DND-41 (cell line): ENCODE measurements around the gene TBC1D5.
"Not testable (repeated sequence)": the region's sequence is repeated elsewhere in the genome, so short reads cannot be mapped to it uniquely, and the experiment has no call there.

Source experiments
- ATAC-seq: fragments of 200-7000 bp; cut with Tn5 transposase; 3 replicates; pipeline ENCODE4 v1.9.1; 2021; ENCODE audit warnings: low read depth; ENCODE audit not compliant: insufficient read depth
- DNase-seq: peaks from one replicate; pipeline ENCODE4 v3.0.0-alpha.2; 2020
- H2AFZ ChIP-seq: 2 replicates; pipeline ENCODE4 v1.6.0; 2012; ENCODE audit warnings: low read depth, low read length
- H3K27ac ChIP-seq: 2 replicates; pipeline ENCODE4 v1.5.1; 2012; ENCODE audit warnings: low read length, inconsistent platforms
- H3K27me3 ChIP-seq: fragments of 200-600 bp; sonication (generic); 2 replicates; pipeline ENCODE4 v1.6.0; 2012; ENCODE audit warnings: low read length, mild to moderate bottlenecking, inconsistent platforms; ENCODE audit not compliant: insufficient read depth, poor library complexity
- H3K36me3 ChIP-seq: 2 replicates; pipeline ENCODE4 v1.5.1; 2012; ENCODE audit warnings: low read length, inconsistent platforms; ENCODE audit not compliant: insufficient read depth
- H3K4me1 ChIP-seq: 2 replicates; pipeline ENCODE4 v1.5.1; 2012; ENCODE audit warnings: mild to moderate bottlenecking, low read length; ENCODE audit not compliant: insufficient read depth
- H3K4me2 ChIP-seq: 2 replicates; pipeline ENCODE4 v1.6.0; 2012; ENCODE audit warnings: mild to moderate bottlenecking, moderate library complexity, low read length, inconsistent platforms; ENCODE audit not compliant: insufficient read depth
- H3K4me3 ChIP-seq, 2 experiments: fragments of 200-600 bp in 1 of 2; shearing (Covaris generic) in 1 of 2; 2 replicates each; pipeline ENCODE4 v1.5.1; 2012 to 2016; ENCODE audit warnings: inconsistent platforms in 2 of 2, low read length in 2 of 2, mild to moderate bottlenecking in 2 of 2, low read depth in 1 of 2, moderate library complexity in 1 of 2
- H3K79me2 ChIP-seq: 2 replicates; pipeline ENCODE4 v1.6.0; 2012; ENCODE audit warnings: low read length, inconsistent platforms; ENCODE audit not compliant: insufficient read depth
- H3K9ac ChIP-seq: 2 replicates; pipeline ENCODE4 v1.6.0; 2012; ENCODE audit warnings: low read depth, mild to moderate bottlenecking, inconsistent platforms, low read length, moderate library complexity
- H3K9me3 ChIP-seq: 2 replicates; pipeline ENCODE4 v1.5.1; 2012; ENCODE audit warnings: low read length, moderate library complexity, mild to moderate bottlenecking, inconsistent platforms; ENCODE audit not compliant: insufficient read depth, severe bottlenecking
- H4K20me1 ChIP-seq: 2 replicates; pipeline ENCODE4 v1.6.0; 2012; ENCODE audit warnings: low read length; ENCODE audit not compliant: insufficient read depth
- EZH2 ChIP-seq: IDR thresholded peaks from 3 replicates; pipeline ENCODE4 v1.6.1; 2012; ENCODE audit warnings: borderline replicate concordance, low read depth, mild to moderate bottlenecking, moderate library complexity, low read length, inconsistent platforms; ENCODE audit not compliant: severe bottlenecking
- TF ChIP-seq, protein P1 (sequence below): IDR thresholded peaks from 2 replicates; pipeline ENCODE4 v1.5.1; 2012; ENCODE audit warnings: borderline replicate concordance, low read length, moderate library complexity, mild to moderate bottlenecking; ENCODE audit not compliant: poor library complexity, severe bottlenecking; ENCODE audit errors: extremely low read depth

The TBC1D5 gene

DNA sequence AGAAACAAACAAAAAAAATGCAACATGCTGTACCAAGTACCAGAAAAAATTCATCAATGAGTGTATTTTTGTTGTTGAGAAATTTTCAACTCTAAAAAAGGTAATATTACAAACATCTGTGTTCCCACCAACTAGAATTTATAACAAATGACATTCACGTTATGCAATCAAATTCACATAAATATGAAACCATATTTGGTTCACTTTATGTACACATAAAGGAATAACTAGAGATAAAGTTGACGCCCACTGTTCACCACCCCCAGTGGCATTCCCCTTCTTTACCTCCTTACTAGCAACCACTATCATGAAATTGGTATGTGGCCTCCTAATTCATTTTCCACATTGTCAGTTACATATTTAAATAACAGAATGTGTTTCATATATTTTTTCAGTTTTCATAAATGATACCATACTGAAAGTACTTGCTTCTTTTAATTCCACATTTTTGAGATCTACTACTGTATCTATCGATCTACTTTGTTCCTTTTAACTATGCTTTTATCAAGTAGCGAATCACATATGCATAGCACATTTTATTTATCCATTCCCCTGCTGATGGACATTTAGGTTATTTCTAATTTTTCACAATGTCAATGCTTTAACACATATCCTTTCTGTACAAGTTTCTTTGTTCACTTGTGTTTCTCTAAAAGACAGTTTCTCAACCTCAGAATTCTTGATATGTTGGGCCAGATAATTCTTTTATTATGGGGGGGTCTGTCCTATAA, 34.5 kb downstream of the TBC1D5 start:
- ATAC-seq (no peak), DNase-seq (no peak)
- Histone ChIP-seq H3K9ac (no peak overlapping the region), H3K27me3 (no peaks in the 10 kb centered on the region), H4K20me1 (no peaks in the 10 kb centered on the region), H3K36me3 (0 out of 2 replicates have a peak, but pooled peaks cover 6% of the 10 kb centered on the region), H3K4me3 (no peak overlapping the region), H3K9me3 (peaks cover 3% of the 10 kb centered on the region), H2AFZ (no peak overlapping the region), H3K79me2 (peaks cover 55% of the 10 kb centered on the region), H3K4me2 (no peak overlapping the region), H3K4me1 (no peaks in the 10 kb centered on the region), H3K27ac (no peak overlapping the region)
- TF ChIP-seq, protein P1, sequence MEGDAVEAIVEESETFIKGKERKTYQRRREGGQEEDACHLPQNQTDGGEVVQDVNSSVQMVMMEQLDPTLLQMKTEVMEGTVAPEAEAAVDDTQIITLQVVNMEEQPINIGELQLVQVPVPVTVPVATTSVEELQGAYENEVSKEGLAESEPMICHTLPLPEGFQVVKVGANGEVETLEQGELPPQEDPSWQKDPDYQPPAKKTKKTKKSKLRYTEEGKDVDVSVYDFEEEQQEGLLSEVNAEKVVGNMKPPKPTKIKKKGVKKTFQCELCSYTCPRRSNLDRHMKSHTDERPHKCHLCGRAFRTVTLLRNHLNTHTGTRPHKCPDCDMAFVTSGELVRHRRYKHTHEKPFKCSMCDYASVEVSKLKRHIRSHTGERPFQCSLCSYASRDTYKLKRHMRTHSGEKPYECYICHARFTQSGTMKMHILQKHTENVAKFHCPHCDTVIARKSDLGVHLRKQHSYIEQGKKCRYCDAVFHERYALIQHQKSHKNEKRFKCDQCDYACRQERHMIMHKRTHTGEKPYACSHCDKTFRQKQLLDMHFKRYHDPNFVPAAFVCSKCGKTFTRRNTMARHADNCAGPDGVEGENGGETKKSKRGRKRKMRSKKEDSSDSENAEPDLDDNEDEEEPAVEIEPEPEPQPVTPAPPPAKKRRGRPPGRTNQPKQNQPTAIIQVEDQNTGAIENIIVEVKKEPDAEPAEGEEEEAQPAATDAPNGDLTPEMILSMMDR: no peak
- no peak for TF ChIP-seq EZH2

- peaks cover 42% of the 10 kb centered on the region for H3K79me2 ChIP-seq
- ATAC-seq: 0 out of 3 replicates have a peak, but pooled peaks have one; percentile 45
- not testable (repeated sequence) for H3K9ac ChIP-seq
These were observed 36.4 kb downstream of the TBC1D5 start for GRCh38 chr3:17705991-17706390.

DNA sequence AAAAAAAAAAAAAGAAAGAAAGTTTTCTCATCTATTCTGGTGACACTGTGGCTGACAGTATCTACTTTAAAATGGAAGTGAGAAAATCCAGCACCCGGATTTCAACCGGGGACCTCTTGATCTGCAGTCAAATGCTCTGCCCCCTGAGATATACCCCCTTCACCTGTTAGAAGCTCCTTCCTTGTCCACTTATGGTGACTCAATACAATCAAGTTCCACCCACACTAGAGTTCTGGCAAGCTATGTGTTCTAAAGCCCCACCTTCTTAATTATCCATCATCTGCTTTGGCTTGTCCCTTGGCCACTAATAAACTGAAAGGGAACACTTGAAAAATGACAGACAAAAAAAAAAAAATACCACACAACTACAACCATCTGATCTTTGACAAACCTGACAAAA, 42.6 kb downstream of the TBC1D5 start:
- DNase-seq: not testable (repeated sequence)

More at GRCh38 chr3:17705991-17706390, 36.4 kb downstream of the TBC1D5 start:
- H3K4me1 ChIP-seq, H3K4me3 ChIP-seq, DNase-seq, H2AFZ ChIP-seq, H3K36me3 ChIP-seq, H4K20me1 ChIP-seq, H3K27ac ChIP-seq, H3K27me3 ChIP-seq, H3K9me3 ChIP-seq, H3K4me2 ChIP-seq: not testable (repeated sequence)

GRCh38 chr3:17695665-17696064, 46.8 kb downstream of the TBC1D5 start:
- not testable (repeated sequence) for H2AFZ ChIP-seq, H3K36me3 ChIP-seq, ATAC-seq, H3K4me2 ChIP-seq, H3K27me3 ChIP-seq, DNase-seq, H3K4me3 ChIP-seq, H3K9me3 ChIP-seq, H3K4me1 ChIP-seq, H3K9ac ChIP-seq, H3K27ac ChIP-seq
- Histone ChIP-seq H3K79me2 (peaks cover 54% of the 10 kb centered on the region), H4K20me1 (peaks cover 16% of the 10 kb centered on the region)

More for the DNA sequence above, 42.6 kb downstream of the TBC1D5 start:
- H3K79me2 ChIP-seq: peaks cover 30% of the 10 kb centered on the region
- H3K27ac ChIP-seq, H3K9ac ChIP-seq, H3K27me3 ChIP-seq, H3K36me3 ChIP-seq, H3K9me3 ChIP-seq, H2AFZ ChIP-seq, ATAC-seq, H3K4me3 ChIP-seq, H3K4me2 ChIP-seq, H4K20me1 ChIP-seq, H3K4me1 ChIP-seq: not testable (repeated sequence)

DNA sequence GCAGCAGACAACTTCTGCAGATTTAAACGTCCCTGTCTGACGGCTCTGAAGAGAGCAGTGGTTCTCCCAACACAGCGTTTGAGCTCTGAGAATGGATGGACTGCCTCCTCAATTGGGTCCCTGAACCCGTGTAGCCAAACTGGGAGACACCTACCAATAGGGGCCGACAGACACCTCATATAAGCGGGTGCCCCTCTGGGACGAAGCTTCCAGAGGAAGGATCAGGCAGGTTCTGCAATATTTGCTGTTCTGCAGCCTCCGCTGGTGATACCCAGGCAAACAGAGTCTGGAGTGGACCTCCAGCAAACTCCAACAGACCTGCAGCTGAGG, 48.8 kb downstream of the TBC1D5 start:
- not testable (repeated sequence) for H3K4me2 ChIP-seq, H3K9me3 ChIP-seq, H3K27ac ChIP-seq, H3K4me1 ChIP-seq, ATAC-seq, DNase-seq, H3K9ac ChIP-seq, H3K27me3 ChIP-seq, H3K4me3 ChIP-seq, H3K36me3 ChIP-seq, H2AFZ ChIP-seq
- TF ChIP-seq, protein P1: peak; percentile 27
- Histone ChIP-seq H3K79me2 (peaks cover 65% of the 10 kb centered on the region), H4K20me1 (peaks cover 16% of the 10 kb centered on the region)

DNA sequence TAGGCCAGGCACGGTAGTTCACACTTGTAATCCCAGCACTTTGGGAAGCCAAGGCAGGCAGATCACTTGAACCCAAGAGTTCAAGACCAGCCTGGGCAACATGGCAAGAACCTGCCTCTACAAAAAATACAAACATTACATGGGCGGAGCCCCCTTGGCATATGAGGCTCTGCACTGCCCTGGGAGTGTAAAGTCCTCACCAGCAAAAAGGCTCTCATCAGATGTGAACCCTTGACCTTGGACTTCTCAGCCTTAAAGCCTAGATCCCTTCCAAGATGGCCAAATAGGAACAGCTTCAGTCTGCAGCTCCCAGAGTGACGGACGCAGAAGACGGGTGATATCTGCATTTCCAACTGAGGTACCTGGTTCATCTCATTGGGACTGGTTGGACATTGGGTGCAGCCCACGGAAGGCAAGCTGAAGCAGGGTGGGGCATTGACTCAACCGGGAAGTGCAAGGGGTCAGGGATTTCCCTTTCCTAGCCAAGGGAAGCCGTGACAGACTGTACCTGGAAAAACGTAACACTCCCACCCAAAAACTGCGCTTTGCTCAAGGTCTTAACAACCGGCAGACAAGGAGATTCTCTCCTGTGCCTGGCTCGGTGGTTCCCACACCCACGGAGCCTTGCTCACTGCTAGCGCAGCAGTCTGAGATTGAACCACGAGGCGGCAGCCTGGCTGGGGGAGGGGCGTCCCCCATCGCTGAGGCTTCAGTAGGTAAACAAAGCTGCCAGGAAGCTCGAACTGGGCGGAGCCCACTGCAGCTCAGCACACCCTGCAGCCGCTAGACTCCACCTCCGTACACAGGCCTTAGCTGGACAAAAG, 49.4 kb downstream of the TBC1D5 start:
- peak; percentile 39 for DNase-seq
- H3K27me3 ChIP-seq, H3K4me3 ChIP-seq, H3K9ac ChIP-seq, ATAC-seq, H3K9me3 ChIP-seq, H2AFZ ChIP-seq, H3K4me1 ChIP-seq, H3K36me3 ChIP-seq, H3K27ac ChIP-seq, H3K4me2 ChIP-seq: not testable (repeated sequence)
- H4K20me1 ChIP-seq: peaks cover 16% of the 10 kb centered on the region
- peaks cover 70% of the 10 kb centered on the region for H3K79me2 ChIP-seq
